ENCODE data around the gene FAM72A.
"Not testable (repeated sequence)": the region's sequence is repeated elsewhere in the genome, so short reads cannot be mapped to it uniquely, and the experiment has no call there.

DNA sequence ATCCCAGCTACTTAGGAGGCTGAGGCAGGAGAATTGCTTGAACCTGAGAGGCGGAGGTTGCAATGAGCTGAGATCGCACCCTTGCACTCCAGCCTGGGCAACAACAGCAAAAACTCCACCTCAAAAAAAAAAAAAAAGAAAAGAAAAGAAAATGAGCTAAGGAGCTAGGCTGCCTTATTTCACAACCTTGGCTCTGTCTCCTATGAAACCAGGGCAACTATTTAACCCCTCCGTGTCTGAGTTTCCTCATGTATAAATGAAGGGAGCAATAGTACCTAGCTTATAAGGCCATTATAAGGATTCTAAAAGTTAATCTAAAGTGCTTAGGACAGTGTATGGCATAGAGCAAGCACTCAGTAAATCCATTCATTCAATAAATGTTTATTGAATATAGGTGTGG, 32.8 kb downstream of the FAM72A start:
- TF ChIP-seq, protein P1, sequence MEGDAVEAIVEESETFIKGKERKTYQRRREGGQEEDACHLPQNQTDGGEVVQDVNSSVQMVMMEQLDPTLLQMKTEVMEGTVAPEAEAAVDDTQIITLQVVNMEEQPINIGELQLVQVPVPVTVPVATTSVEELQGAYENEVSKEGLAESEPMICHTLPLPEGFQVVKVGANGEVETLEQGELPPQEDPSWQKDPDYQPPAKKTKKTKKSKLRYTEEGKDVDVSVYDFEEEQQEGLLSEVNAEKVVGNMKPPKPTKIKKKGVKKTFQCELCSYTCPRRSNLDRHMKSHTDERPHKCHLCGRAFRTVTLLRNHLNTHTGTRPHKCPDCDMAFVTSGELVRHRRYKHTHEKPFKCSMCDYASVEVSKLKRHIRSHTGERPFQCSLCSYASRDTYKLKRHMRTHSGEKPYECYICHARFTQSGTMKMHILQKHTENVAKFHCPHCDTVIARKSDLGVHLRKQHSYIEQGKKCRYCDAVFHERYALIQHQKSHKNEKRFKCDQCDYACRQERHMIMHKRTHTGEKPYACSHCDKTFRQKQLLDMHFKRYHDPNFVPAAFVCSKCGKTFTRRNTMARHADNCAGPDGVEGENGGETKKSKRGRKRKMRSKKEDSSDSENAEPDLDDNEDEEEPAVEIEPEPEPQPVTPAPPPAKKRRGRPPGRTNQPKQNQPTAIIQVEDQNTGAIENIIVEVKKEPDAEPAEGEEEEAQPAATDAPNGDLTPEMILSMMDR (IDR thresholded peaks at IDR 0.05) = not testable (repeated sequence)
- TF ChIP-seq POLR2A (IDR thresholded peaks at IDR 0.05); POLR2AphosphoS5 (IDR thresholded peaks at IDR 0.05; ENCODE audit: insufficient read depth in 1 of 2, low read depth in 1 of 2): not testable (repeated sequence)
